ENCODE measurements around the gene SF3A2.

Gene SF3A2

GRCh38 chr19:2207991-2208860 is 28.4 kb upstream of the SF3A2 start:
- DNase-seq, result peak; percentile 90

GRCh38 chr19:2208975-2209374 is 27.6 kb upstream of the SF3A2 start:
- DNase-seq, result no peak

- DNase-seq, result no peak
Observed at GRCh38 chr19:2209408-2209807, 27.2 kb upstream of the SF3A2 start.

- no peak for DNase-seq
Observed at GRCh38 chr19:2210206-2210605, 26.4 kb upstream of the SF3A2 start.

GRCh38 chr19:2210987-2211740 is 25.5 kb upstream of the SF3A2 start:
- no peak for DNase-seq

- DNase-seq, result no peak
Observed at GRCh38 chr19:2212861-2213711, 23.5 kb upstream of the SF3A2 start.

- DNase-seq, result no peak
Observed at GRCh38 chr19:2213799-2214198, 22.8 kb upstream of the SF3A2 start.

GRCh38 chr19:2214251-2214650 is 22.4 kb upstream of the SF3A2 start:
- no peak for DNase-seq

- DNase-seq, result no peak
Observed at GRCh38 chr19:2215281-2215751, 21.3 kb upstream of the SF3A2 start.

GRCh38 chr19:2216361-2217225 is 20.0 kb upstream of the SF3A2 start:
- no peak for DNase-seq

GRCh38 chr19:2217591-2217990 is 19.0 kb upstream of the SF3A2 start:
- DNase-seq, result no peak

GRCh38 chr19:2219726-2220125 is 16.9 kb upstream of the SF3A2 start:
- DNase-seq, result no peak

- no peak for DNase-seq
Observed at GRCh38 chr19:2221250-2221831, 15.3 kb upstream of the SF3A2 start.

- no peak for DNase-seq
Observed at GRCh38 chr19:2221918-2222317, 14.7 kb upstream of the SF3A2 start.

- no peak for DNase-seq
Observed at GRCh38 chr19:2223391-2223790, 13.2 kb upstream of the SF3A2 start.

GRCh38 chr19:2223959-2224358 is 12.7 kb upstream of the SF3A2 start:
- no peak for DNase-seq

GRCh38 chr19:2224754-2225349 is 11.8 kb upstream of the SF3A2 start:
- no peak for DNase-seq

GRCh38 chr19:2225415-2226050 is 11.1 kb upstream of the SF3A2 start:
- no peak for DNase-seq

GRCh38 chr19:2226051-2226839 is 10.4 kb upstream of the SF3A2 start:
- no peak for DNase-seq

GRCh38 chr19:2226840-2227360 is 9.7 kb upstream of the SF3A2 start:
- no peak for DNase-seq

Measured in hematopoietic multipotent progenitor cell treated with erythropoietin and hydrocortisone succinate and interleukin-3 and kit ligand, for 4 days (in vitro differentiated cells).